ENCODE measurements around the gene KLRG1. TPM values are rescaled to one million over a fixed set of nuclear protein-coding genes. Genes with fewer than 3 reads are reported as not detected.

The KLRG1 gene
- total and polyA plus RNA-seq, 12 donors: 1.2 to 5.2 (median 2.8) TPM; not detected in 1

GRCh38 chr12:8996682-8997405 is 7.5 kb downstream of the KLRG1 start:
- Histone ChIP-seq H3K27me3 (no peaks in the 10 kb centered on the region), H3K4me3 (no peak overlapping the region), H3K27ac (peak overlapping the region in 2 of 5 donors; percentile 21 to 40), H3K9me3 (replicated peaks in 1 of 3) (no peaks in the 10 kb centered on the region), H3K4me1 (replicated peaks in 1 of 2) (peaks cover 5 to 6% of the 10 kb centered on the region in 2 donors), H3K36me3 (replicated peaks in 1 of 2) (no peaks in the 10 kb centered on the region)
- intact Hi-C loops (cut with DNase I): no loop called here
- WGBS, 4 donors: 66 to 75% (median 72%) methylated on average over 5 of the region's 5 CpGs
- DNase-seq: peak; percentile 31 to 54 (median 47)
- peak in 1 of 2 donors; percentile 24 for TF ChIP-seq POLR2A (IDR thresholded peaks at IDR 0.05)
- TF ChIP-seq CTCF (IDR thresholded peaks at IDR 0.05): no peak

GRCh38 chr12:9001233-9001632 is 11.9 kb downstream of the KLRG1 start:
- H3K4me1 ChIP-seq (replicated peaks in 1 of 2): peaks cover 0 to 6% of the 10 kb centered on the region in 2 donors
- H3K27me3 ChIP-seq: no peaks in the 10 kb centered on the region
- no peak overlapping the region for H3K4me3 ChIP-seq
- intact Hi-C loops (cut with DNase I): no loop called here
- no peak overlapping the region for H3K27ac ChIP-seq
- DNase-seq: peak in 5 of 7 donors; percentile 29 to 51 (median 39)
- 50 to 62% (median 58%) methylated on average over 4 of the region's 4 CpGs for WGBS, 4 donors
- TF ChIP-seq POLR2A (IDR thresholded peaks at IDR 0.05): no peak
- no peak for TF ChIP-seq CTCF (IDR thresholded peaks at IDR 0.05)
- no peaks in the 10 kb centered on the region for H3K9me3 ChIP-seq (replicated peaks in 1 of 3)
- H3K36me3 ChIP-seq (replicated peaks in 1 of 2): no peaks in the 10 kb centered on the region

GRCh38 chr12:9002335-9002734 is 13.0 kb downstream of the KLRG1 start:
- no peak for DNase-seq
- Histone ChIP-seq H3K4me1 (replicated peaks in 1 of 2) (peaks cover 0 to under 1% of the 10 kb centered on the region in 2 donors), H3K27me3 (no peaks in the 10 kb centered on the region), H3K36me3 (replicated peaks in 1 of 2) (no peaks in the 10 kb centered on the region), H3K9me3 (replicated peaks in 1 of 3) (no peaks in the 10 kb centered on the region), H3K27ac (no peak overlapping the region), H3K4me3 (no peak overlapping the region)
- intact Hi-C loops (cut with DNase I): no loop called here
- no peak for TF ChIP-seq CTCF (IDR thresholded peaks at IDR 0.05)

- intact Hi-C loops (cut with DNase I): no loop called here
- 81 to 89% (median 85%) methylated on average over 2 of the region's 2 CpGs for WGBS, 4 donors
Observed at GRCh38 chr12:9022592-9022991, 33.2 kb downstream of the KLRG1 start.

More at GRCh38 chr12:9022592-9022991, 33.2 kb downstream of the KLRG1 start:
- TF ChIP-seq POLR2A (IDR thresholded peaks at IDR 0.05): no peak
- no peak for TF ChIP-seq CTCF (IDR thresholded peaks at IDR 0.05)
- Histone ChIP-seq H3K27ac (no peak overlapping the region), H3K4me1 (replicated peaks in 1 of 2) (no peaks in the 10 kb centered on the region), H3K9me3 (replicated peaks in 1 of 3) (no peaks in the 10 kb centered on the region), H3K4me3 (no peak overlapping the region), H3K27me3 (no peaks in the 10 kb centered on the region), H3K36me3 (replicated peaks in 1 of 2) (no peaks in the 10 kb centered on the region)
- no peak for DNase-seq
